Astrocyte (in vitro differentiated cells and primary cell): ENCODE data around the gene PLA2G1B. TPM values are rescaled to one million over a fixed set of nuclear protein-coding genes. Genes with fewer than 3 reads are reported as not detected.

ENCODE experiments used
- DNase-seq: peaks from one replicate; pipeline ENCODE4 v3.0.0-alpha.2; 2010; ENCODE audit warnings: low read depth
- FAIRE-seq: peaks from 2 replicates; lab custom pipeline; 2011; peaks lifted over from hg19 to GRCh38; lab: Jason Lieb, UNC
- H2AFZ ChIP-seq: 2 replicates; pipeline ENCODE4 v1.6.0; 2012; ENCODE audit warnings: low read depth, low read length, inconsistent platforms
- H3K27ac ChIP-seq: 2 replicates; pipeline ENCODE4 v1.5.1; 2011; ENCODE audit warnings: low read depth, low read length, inconsistent platforms
- H3K27me3 ChIP-seq: 2 replicates; pipeline ENCODE4 v1.6.0; 2011; ENCODE audit warnings: low read length, inconsistent platforms; ENCODE audit not compliant: insufficient read depth
- H3K36me3 ChIP-seq: 2 replicates; pipeline ENCODE4 v1.5.1; 2011; ENCODE audit warnings: low read length, inconsistent platforms; ENCODE audit not compliant: insufficient read depth
- H3K4me1 ChIP-seq: 2 replicates; pipeline ENCODE4 v1.5.1; 2011; ENCODE audit warnings: low read length, inconsistent platforms; ENCODE audit not compliant: insufficient read depth
- H3K4me2 ChIP-seq: 2 replicates; pipeline ENCODE4 v1.6.0; 2012; ENCODE audit warnings: low read length, inconsistent platforms
- H3K4me3 ChIP-seq: 2 replicates; pipeline ENCODE4 v1.5.1; 2011; ENCODE audit warnings: low read depth, mild to moderate bottlenecking, low read length, inconsistent platforms; ENCODE audit not compliant: insufficient read depth
- H3K79me2 ChIP-seq: 2 replicates; pipeline ENCODE4 v1.6.0; 2012; ENCODE audit warnings: mild to moderate bottlenecking, low read length, inconsistent platforms; ENCODE audit not compliant: insufficient read depth
- H3K9ac ChIP-seq: 2 replicates; pipeline ENCODE4 v1.6.0; 2012; ENCODE audit warnings: mild to moderate bottlenecking, low read length, inconsistent platforms
- H3K9me3 ChIP-seq: 2 replicates; pipeline ENCODE4 v1.5.1; 2012; ENCODE audit warnings: low read depth, mild to moderate bottlenecking, low read length, inconsistent platforms; ENCODE audit not compliant: insufficient read depth
- H4K20me1 ChIP-seq: 2 replicates; pipeline ENCODE4 v1.6.0; 2012; ENCODE audit warnings: low read length, inconsistent platforms; ENCODE audit not compliant: insufficient read depth
- H3K27ac Mint-ChIP-seq: one replicate; pipeline ENCODE4 v1.8.0; 2021; ENCODE audit warnings: mild to moderate bottlenecking, mixed read lengths; ENCODE audit not compliant: unreplicated experiment
- H3K27me3 Mint-ChIP-seq: one replicate; pipeline ENCODE4 v1.8.0; 2021; ENCODE audit warnings: low read depth, mixed read lengths; ENCODE audit not compliant: unreplicated experiment
- H3K36me3 Mint-ChIP-seq: one replicate; pipeline ENCODE4 v1.8.0; 2021; ENCODE audit warnings: low read depth, mixed read lengths; ENCODE audit not compliant: unreplicated experiment
- H3K4me1 Mint-ChIP-seq: one replicate; pipeline ENCODE4 v1.8.0; 2021; ENCODE audit warnings: low read depth, mixed read lengths; ENCODE audit not compliant: unreplicated experiment
- H3K4me3 Mint-ChIP-seq: one replicate; pipeline ENCODE4 v1.8.0; 2021; ENCODE audit warnings: mild to moderate bottlenecking, moderate library complexity, mixed read lengths; ENCODE audit not compliant: unreplicated experiment
- H3K9me3 Mint-ChIP-seq: one replicate; pipeline ENCODE4 v1.8.0; 2021; ENCODE audit warnings: mild to moderate bottlenecking, mixed read lengths; ENCODE audit not compliant: unreplicated experiment
- EZH2 ChIP-seq: IDR thresholded peaks from 2 replicates; pipeline ENCODE4 v1.6.1; 2012; ENCODE audit warnings: mild to moderate bottlenecking, low read length, inconsistent platforms; ENCODE audit not compliant: insufficient read depth
- total RNA-seq: library from RNA; stranded (reverse); gene quantifications from 2 replicates; pipeline ENCODE4 v1.2.1, GENCODE V29; 2021
- TF ChIP-seq, protein P1 (sequence below): IDR thresholded peaks from 2 replicates; pipeline ENCODE4 v1.5.1; 2011; ENCODE audit warnings: low read depth, mild to moderate bottlenecking, inconsistent platforms, low read length, moderate library complexity; ENCODE audit not compliant: insufficient read depth

The PLA2G1B gene
- total RNA-seq, 1 donor from 2014 or later: not detected

- Histone ChIP-seq H3K27ac (no peak overlapping the region), H3K4me3 (no peak overlapping the region), H4K20me1 (no peaks in the 10 kb centered on the region), H3K79me2 (no peaks in the 10 kb centered on the region), H3K9me3 (no peaks in the 10 kb centered on the region), H3K27me3 (no peaks in the 10 kb centered on the region), H3K9ac (no peak overlapping the region), H3K4me1 (no peaks in the 10 kb centered on the region), H2AFZ (no peak overlapping the region), H3K4me2 (no peak overlapping the region), H3K36me3 (no peaks in the 10 kb centered on the region)
- Mint-ChIP-seq H3K36me3 (peaks cover 7% of the 10 kb centered on the region), H3K4me3 (no peak overlapping the region), H3K27me3 (no peaks in the 10 kb centered on the region), H3K27ac (no peak overlapping the region), H3K4me1 (no peaks in the 10 kb centered on the region), H3K9me3 (peaks cover under 1% of the 10 kb centered on the region)
- DNase-seq: no peak
- no peak for FAIRE-seq
- TF ChIP-seq, protein P1, sequence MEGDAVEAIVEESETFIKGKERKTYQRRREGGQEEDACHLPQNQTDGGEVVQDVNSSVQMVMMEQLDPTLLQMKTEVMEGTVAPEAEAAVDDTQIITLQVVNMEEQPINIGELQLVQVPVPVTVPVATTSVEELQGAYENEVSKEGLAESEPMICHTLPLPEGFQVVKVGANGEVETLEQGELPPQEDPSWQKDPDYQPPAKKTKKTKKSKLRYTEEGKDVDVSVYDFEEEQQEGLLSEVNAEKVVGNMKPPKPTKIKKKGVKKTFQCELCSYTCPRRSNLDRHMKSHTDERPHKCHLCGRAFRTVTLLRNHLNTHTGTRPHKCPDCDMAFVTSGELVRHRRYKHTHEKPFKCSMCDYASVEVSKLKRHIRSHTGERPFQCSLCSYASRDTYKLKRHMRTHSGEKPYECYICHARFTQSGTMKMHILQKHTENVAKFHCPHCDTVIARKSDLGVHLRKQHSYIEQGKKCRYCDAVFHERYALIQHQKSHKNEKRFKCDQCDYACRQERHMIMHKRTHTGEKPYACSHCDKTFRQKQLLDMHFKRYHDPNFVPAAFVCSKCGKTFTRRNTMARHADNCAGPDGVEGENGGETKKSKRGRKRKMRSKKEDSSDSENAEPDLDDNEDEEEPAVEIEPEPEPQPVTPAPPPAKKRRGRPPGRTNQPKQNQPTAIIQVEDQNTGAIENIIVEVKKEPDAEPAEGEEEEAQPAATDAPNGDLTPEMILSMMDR: no peak
- TF ChIP-seq EZH2: no peak
These were observed 15.5 kb upstream of the PLA2G1B start for GRCh38 chr12:120343039-120343537.

DNA sequence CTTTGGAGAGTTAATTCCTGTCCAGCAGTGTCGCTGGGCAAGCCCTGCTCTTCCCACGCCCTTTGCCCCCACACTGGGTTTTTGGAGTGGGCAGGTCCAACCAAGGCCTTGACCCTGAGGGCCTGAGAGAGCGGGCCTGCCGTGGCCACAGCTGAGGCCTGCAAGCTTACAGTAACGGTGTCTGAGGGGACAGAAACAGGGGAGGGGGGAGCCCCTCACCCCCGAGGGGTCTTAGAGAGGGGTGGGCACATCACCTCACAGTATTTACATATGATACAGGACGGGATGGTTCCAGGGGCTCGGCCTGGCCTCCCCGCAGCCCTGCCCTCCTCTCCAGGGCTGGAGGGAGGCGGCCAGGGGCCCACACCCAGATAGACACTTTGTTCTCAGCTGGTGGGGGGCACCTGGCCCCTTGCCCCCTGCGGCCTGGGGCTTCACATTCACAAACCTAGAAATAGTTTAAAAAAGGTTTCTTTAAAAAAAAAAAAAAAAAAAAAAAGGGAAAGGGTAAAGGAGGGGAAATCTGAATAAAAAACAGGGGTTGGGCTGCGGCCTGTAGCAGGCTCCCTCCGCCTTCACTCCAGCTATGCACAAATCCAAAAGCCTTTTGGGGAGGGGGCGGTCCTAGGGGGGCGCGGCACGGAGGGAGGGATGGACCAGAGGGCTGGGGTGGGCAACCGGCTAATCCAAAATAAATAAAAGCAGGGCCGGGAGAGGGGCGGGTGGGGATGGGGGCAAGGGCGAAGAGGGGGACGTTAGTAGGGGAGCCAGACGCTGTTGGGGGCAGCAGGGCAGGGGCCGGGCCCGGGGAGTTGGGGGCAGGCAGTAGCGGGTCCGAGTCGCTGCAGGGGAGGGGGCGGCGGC, 14.8 kb upstream of the PLA2G1B start:
- no peak overlapping the region for H3K4me3 Mint-ChIP-seq
- no peak overlapping the region for H2AFZ ChIP-seq

More for the DNA sequence above, 14.8 kb upstream of the PLA2G1B start:
- no peaks in the 10 kb centered on the region for H3K4me1 Mint-ChIP-seq
- Histone ChIP-seq H4K20me1 (no peaks in the 10 kb centered on the region), H3K79me2 (no peaks in the 10 kb centered on the region), H3K9ac (no peak overlapping the region), H3K4me1 (no peaks in the 10 kb centered on the region), H3K27me3 (no peaks in the 10 kb centered on the region), H3K4me3 (no peak overlapping the region), H3K4me2 (no peak overlapping the region), H3K27ac (no peak overlapping the region), H3K9me3 (no peaks in the 10 kb centered on the region), H3K36me3 (no peaks in the 10 kb centered on the region)
- DNase-seq (no peak), FAIRE-seq (no peak)
- H3K36me3 Mint-ChIP-seq: peaks cover 10% of the 10 kb centered on the region
- TF ChIP-seq EZH2: no peak
- TF ChIP-seq, protein P1: no peak
- H3K9me3 Mint-ChIP-seq: peaks cover 7% of the 10 kb centered on the region
- no peak overlapping the region for H3K27ac Mint-ChIP-seq
- no peaks in the 10 kb centered on the region for H3K27me3 Mint-ChIP-seq
